ENCODE results near the gene TEX264.

The TEX264 gene

DNA sequence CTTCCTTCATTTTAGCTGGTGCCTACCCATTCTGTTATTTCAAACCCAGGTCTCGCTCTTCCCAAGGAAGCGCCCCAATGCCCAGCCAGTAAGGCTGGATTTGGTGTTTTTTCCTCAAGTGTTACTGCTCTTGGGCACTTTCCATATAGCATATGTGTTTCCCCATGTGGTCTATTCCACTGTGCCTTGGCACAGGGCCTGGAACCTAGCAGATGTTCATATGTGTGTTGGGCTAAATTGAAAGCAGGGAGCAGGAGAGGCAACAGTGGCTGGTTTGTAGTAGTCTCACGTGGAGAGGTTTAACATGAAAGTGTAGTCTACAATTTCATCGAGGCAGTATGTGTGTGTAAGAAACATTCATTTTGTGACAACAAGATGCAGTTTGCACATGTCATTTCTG is 48.2 kb upstream of the TEX264 start:
- no peaks in the 10 kb centered on the region; the same call in 1 of the 2 replicates for H3K4me1 ChIP-seq (ENCODE audit: control insufficient read depth, insufficient read depth, low read length)
- ChIA-PET CTCF (no interaction called here), POLR2A (interaction anchor here (0.6 kb wide), 1 partner anchor 41 kb away, joined by 5 read pairs; no protein-coding TSS in a partner anchor)
- no peaks in the 10 kb centered on the region for H3K9me3 ChIP-seq (ENCODE audit: control insufficient read depth, insufficient read depth, low read depth, low read length)
- TF ChIP-seq ZNF776 (tag by site-specific recombination; IDR thresholded peaks at IDR 0.05; ENCODE audit: borderline replicate concordance) = no peak
- no peak for TF ChIP-seq HOXC10 (CRISPR knock-in tag; IDR thresholded peaks at IDR 0.05)
- TF ChIP-seq, protein P1, sequence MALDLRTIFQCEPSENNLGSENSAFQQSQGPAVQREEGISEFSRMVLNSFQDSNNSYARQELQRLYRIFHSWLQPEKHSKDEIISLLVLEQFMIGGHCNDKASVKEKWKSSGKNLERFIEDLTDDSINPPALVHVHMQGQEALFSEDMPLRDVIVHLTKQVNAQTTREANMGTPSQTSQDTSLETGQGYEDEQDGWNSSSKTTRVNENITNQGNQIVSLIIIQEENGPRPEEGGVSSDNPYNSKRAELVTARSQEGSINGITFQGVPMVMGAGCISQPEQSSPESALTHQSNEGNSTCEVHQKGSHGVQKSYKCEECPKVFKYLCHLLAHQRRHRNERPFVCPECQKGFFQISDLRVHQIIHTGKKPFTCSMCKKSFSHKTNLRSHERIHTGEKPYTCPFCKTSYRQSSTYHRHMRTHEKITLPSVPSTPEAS (tag by site-specific recombination; IDR thresholded peaks at IDR 0.05) = no peak
- TF ChIP-seq, protein P2, sequence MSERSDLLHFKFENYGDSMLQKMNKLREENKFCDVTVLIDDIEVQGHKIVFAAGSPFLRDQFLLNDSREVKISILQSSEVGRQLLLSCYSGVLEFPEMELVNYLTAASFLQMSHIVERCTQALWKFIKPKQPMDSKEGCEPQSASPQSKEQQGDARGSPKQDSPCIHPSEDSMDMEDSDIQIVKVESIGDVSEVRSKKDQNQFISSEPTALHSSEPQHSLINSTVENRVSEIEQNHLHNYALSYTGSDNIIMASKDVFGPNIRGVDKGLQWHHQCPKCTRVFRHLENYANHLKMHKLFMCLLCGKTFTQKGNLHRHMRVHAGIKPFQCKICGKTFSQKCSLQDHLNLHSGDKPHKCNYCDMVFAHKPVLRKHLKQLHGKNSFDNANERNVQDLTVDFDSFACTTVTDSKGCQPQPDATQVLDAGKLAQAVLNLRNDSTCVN (tag by site-specific recombination; optimal IDR thresholded peaks at IDR 0.05) = no peak
- TF ChIP-seq ZNF555 (tag by site-specific recombination; conservative IDR thresholded peaks at IDR 0.05) = no peak
- TF ChIP-seq ZNF473 (tag by site-specific recombination; IDR thresholded peaks at IDR 0.05) = no peak
- TF ChIP-seq ZNF211 (tag by site-specific recombination; IDR thresholded peaks at IDR 0.05; ENCODE audit: low read depth) = no peak
- TF ChIP-seq ZNF544 (tag by site-specific recombination; IDR thresholded peaks at IDR 0.05) = no peak
- no peak for TF ChIP-seq ZNF335 (tag by site-specific recombination; conservative IDR thresholded peaks at IDR 0.05)
- TF ChIP-seq ZNF366 (tag by site-specific recombination; conservative IDR thresholded peaks at IDR 0.05) = no peak
- no peak for TF ChIP-seq ZSCAN30 (tag by site-specific recombination; IDR thresholded peaks at IDR 0.05)
- no peak for TF ChIP-seq ZNF777 (tag by site-specific recombination; IDR thresholded peaks at IDR 0.05; ENCODE audit: borderline replicate concordance)
- TF ChIP-seq, protein P3, sequence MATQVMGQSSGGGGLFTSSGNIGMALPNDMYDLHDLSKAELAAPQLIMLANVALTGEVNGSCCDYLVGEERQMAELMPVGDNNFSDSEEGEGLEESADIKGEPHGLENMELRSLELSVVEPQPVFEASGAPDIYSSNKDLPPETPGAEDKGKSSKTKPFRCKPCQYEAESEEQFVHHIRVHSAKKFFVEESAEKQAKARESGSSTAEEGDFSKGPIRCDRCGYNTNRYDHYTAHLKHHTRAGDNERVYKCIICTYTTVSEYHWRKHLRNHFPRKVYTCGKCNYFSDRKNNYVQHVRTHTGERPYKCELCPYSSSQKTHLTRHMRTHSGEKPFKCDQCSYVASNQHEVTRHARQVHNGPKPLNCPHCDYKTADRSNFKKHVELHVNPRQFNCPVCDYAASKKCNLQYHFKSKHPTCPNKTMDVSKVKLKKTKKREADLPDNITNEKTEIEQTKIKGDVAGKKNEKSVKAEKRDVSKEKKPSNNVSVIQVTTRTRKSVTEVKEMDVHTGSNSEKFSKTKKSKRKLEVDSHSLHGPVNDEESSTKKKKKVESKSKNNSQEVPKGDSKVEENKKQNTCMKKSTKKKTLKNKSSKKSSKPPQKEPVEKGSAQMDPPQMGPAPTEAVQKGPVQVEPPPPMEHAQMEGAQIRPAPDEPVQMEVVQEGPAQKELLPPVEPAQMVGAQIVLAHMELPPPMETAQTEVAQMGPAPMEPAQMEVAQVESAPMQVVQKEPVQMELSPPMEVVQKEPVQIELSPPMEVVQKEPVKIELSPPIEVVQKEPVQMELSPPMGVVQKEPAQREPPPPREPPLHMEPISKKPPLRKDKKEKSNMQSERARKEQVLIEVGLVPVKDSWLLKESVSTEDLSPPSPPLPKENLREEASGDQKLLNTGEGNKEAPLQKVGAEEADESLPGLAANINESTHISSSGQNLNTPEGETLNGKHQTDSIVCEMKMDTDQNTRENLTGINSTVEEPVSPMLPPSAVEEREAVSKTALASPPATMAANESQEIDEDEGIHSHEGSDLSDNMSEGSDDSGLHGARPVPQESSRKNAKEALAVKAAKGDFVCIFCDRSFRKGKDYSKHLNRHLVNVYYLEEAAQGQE (tag by site-specific recombination; IDR thresholded peaks at IDR 0.05) = no peak
- TF ChIP-seq, protein P4, sequence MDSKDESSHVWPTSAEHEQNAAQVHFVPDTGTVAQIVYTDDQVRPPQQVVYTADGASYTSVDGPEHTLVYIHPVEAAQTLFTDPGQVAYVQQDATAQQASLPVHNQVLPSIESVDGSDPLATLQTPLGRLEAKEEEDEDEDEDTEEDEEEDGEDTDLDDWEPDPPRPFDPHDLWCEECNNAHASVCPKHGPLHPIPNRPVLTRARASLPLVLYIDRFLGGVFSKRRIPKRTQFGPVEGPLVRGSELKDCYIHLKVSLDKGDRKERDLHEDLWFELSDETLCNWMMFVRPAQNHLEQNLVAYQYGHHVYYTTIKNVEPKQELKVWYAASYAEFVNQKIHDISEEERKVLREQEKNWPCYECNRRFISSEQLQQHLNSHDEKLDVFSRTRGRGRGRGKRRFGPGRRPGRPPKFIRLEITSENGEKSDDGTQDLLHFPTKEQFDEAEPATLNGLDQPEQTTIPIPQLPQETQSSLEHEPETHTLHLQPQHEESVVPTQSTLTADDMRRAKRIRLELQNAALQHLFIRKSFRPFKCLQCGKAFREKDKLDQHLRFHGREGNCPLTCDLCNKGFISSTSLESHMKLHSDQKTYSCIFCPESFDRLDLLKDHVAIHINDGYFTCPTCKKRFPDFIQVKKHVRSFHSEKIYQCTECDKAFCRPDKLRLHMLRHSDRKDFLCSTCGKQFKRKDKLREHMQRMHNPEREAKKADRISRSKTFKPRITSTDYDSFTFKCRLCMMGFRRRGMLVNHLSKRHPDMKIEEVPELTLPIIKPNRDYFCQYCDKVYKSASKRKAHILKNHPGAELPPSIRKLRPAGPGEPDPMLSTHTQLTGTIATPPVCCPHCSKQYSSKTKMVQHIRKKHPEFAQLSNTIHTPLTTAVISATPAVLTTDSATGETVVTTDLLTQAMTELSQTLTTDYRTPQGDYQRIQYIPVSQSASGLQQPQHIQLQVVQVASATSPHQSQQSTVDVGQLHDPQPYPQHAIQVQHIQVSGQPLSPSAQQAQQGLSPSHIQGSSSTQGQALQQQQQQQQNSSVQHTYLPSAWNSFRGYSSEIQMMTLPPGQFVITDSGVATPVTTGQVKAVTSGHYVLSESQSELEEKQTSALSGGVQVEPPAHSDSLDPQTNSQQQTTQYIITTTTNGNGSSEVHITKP (tag by site-specific recombination; IDR thresholded peaks at IDR 0.05) = no peak
- TF ChIP-seq, protein P5, sequence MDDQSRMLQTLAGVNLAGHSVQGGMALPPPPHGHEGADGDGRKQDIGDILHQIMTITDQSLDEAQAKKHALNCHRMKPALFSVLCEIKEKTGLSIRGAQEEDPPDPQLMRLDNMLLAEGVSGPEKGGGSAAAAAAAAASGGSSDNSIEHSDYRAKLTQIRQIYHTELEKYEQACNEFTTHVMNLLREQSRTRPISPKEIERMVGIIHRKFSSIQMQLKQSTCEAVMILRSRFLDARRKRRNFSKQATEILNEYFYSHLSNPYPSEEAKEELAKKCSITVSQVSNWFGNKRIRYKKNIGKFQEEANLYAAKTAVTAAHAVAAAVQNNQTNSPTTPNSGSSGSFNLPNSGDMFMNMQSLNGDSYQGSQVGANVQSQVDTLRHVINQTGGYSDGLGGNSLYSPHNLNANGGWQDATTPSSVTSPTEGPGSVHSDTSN (CRISPR knock-in tag; IDR thresholded peaks at IDR 0.05) = no peak
- TF ChIP-seq, protein P6, sequence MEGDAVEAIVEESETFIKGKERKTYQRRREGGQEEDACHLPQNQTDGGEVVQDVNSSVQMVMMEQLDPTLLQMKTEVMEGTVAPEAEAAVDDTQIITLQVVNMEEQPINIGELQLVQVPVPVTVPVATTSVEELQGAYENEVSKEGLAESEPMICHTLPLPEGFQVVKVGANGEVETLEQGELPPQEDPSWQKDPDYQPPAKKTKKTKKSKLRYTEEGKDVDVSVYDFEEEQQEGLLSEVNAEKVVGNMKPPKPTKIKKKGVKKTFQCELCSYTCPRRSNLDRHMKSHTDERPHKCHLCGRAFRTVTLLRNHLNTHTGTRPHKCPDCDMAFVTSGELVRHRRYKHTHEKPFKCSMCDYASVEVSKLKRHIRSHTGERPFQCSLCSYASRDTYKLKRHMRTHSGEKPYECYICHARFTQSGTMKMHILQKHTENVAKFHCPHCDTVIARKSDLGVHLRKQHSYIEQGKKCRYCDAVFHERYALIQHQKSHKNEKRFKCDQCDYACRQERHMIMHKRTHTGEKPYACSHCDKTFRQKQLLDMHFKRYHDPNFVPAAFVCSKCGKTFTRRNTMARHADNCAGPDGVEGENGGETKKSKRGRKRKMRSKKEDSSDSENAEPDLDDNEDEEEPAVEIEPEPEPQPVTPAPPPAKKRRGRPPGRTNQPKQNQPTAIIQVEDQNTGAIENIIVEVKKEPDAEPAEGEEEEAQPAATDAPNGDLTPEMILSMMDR (tag by site-specific recombination; IDR thresholded peaks at IDR 0.05) = no peak
- no peak for TF ChIP-seq ZNF670 (tag by site-specific recombination; IDR thresholded peaks at IDR 0.05; ENCODE audit: low read depth)
- H3K4me3 ChIP-seq (ENCODE audit: low read depth, low read length) = no peak overlapping the region
- peaks cover 0 to 12% of the 10 kb centered on the region in 2 experiments; a peak in 1 of 3 replicates for H3K36me3 ChIP-seq (ENCODE audit: control insufficient read depth in 2 of 2, insufficient read depth in 1 of 2, low read length in 2 of 2)
- no peak overlapping the region for H3K27ac ChIP-seq (ENCODE audit: extremely low read depth, low read depth, low read length)
